Trophoblast cell (in vitro differentiated cells and primary cell): ENCODE results near the gene PARL.

Experiments
- DNase-seq, 2 donors: peaks; one replicate each; pipeline ENCODE4 v3.0.0-alpha.2; 2016
- H2AFZ ChIP-seq: 2 replicates; pipeline ENCODE4 v1.6.1; 2013; ENCODE audit warnings: low read length, moderate library complexity, mild to moderate bottlenecking; ENCODE audit not compliant: insufficient read depth, poor library complexity
- H2AK5ac ChIP-seq: 2 replicates; pipeline ENCODE4 v1.6.1; 2013; ENCODE audit warnings: mild to moderate bottlenecking, low read length
- H2BK120ac ChIP-seq: 2 replicates; pipeline ENCODE4 v1.6.1; 2013; ENCODE audit warnings: low read length, mild to moderate bottlenecking, moderate library complexity; ENCODE audit not compliant: insufficient read depth, poor library complexity
- H2BK12ac ChIP-seq: 2 replicates; pipeline ENCODE4 v1.6.1; 2013; ENCODE audit warnings: mild to moderate bottlenecking, low read length, moderate library complexity
- H2BK5ac ChIP-seq: 2 replicates; pipeline ENCODE4 v1.6.1; 2013; ENCODE audit warnings: low read length, low read depth, moderate library complexity, mild to moderate bottlenecking; ENCODE audit not compliant: poor library complexity
- H3K14ac ChIP-seq: 2 replicates; pipeline ENCODE4 v1.6.1; 2013; ENCODE audit warnings: mild to moderate bottlenecking, low read length
- H3K18ac ChIP-seq: 2 replicates; pipeline ENCODE4 v1.6.1; 2013; ENCODE audit warnings: mild to moderate bottlenecking, low read length
- H3K23ac ChIP-seq: 2 replicates; pipeline ENCODE4 v1.6.1; 2013; ENCODE audit warnings: low read length
- H3K27ac ChIP-seq: 2 replicates; pipeline ENCODE4 v1.5.1; 2013; ENCODE audit warnings: low read depth, mild to moderate bottlenecking, inconsistent platforms, low read length, moderate library complexity
- H3K27me3 ChIP-seq: 2 replicates; pipeline ENCODE4 v1.6.1; 2013; ENCODE audit warnings: inconsistent platforms, mild to moderate bottlenecking, low read length, moderate library complexity; ENCODE audit not compliant: insufficient read depth
- H3K36me3 ChIP-seq, 2 experiments: 1 replicate in 1 of 2; 2 replicates in 1 of 2; pipeline ENCODE4 v1.6.1; 2013; ENCODE audit warnings: low read length in 2 of 2, mild to moderate bottlenecking in 2 of 2, moderate library complexity in 1 of 2; ENCODE audit not compliant: insufficient read depth in 2 of 2, control insufficient read depth in 1 of 2
- H3K4ac ChIP-seq: 2 replicates; pipeline ENCODE4 v1.6.1; 2013; ENCODE audit warnings: low read depth, mild to moderate bottlenecking, low read length, moderate library complexity
- H3K4me1 ChIP-seq, 2 experiments: 1 replicate in 1 of 2; 2 replicates in 1 of 2; pipeline ENCODE4 v1.6.1; 2013; ENCODE audit warnings: low read length in 2 of 2, mild to moderate bottlenecking in 2 of 2, moderate library complexity in 1 of 2; ENCODE audit not compliant: insufficient read depth in 2 of 2, control insufficient read depth in 1 of 2
- H3K4me2 ChIP-seq: 2 replicates; pipeline ENCODE4 v1.6.1; 2013; ENCODE audit warnings: inconsistent platforms, mild to moderate bottlenecking, low read length, moderate library complexity
- H3K4me3 ChIP-seq: 2 replicates; pipeline ENCODE4 v1.5.1; 2013; ENCODE audit warnings: mild to moderate bottlenecking, low read depth, low read length, inconsistent platforms
- H3K79me1 ChIP-seq: one replicate; pipeline ENCODE4 v1.6.1; 2013; ENCODE audit warnings: low read length
- H3K79me2 ChIP-seq: 2 replicates; pipeline ENCODE4 v1.6.1; 2013; ENCODE audit warnings: low read length, mild to moderate bottlenecking; ENCODE audit not compliant: control insufficient read depth, insufficient read depth, poor library complexity
- H3K9ac ChIP-seq: 2 replicates; pipeline ENCODE4 v1.6.1; 2013; ENCODE audit warnings: mild to moderate bottlenecking, low read length
- H3K9me3 ChIP-seq: 2 replicates; pipeline ENCODE4 v1.6.1; 2013; ENCODE audit warnings: low read depth, mild to moderate bottlenecking, control low read depth, inconsistent platforms, low read length; ENCODE audit not compliant: insufficient read depth
- H4K12ac ChIP-seq: 2 replicates; pipeline ENCODE4 v1.6.1; 2013; ENCODE audit warnings: low read depth, mild to moderate bottlenecking, low read length, moderate library complexity
- H4K8ac ChIP-seq: 2 replicates; pipeline ENCODE4 v1.6.1; 2013; ENCODE audit warnings: low read depth, mild to moderate bottlenecking, low read length, moderate library complexity
- H4K91ac ChIP-seq: one replicate; pipeline ENCODE4 v1.6.1; 2013; ENCODE audit warnings: low read depth, mild to moderate bottlenecking, low read length, moderate library complexity
- WGBS: extraction: QIAGEN DNeasy Blood & Tissue Kit; methylation state at CpG from one replicate; pipeline ENCODE4 v1.1.7; 2013; ENCODE audit warnings: missing lambda C conversion rate; ENCODE audit not compliant: insufficient read length, insufficient coverage; ENCODE audit errors: extremely low coverage; 5-methylcytosine and 5-hydroxymethylcytosine counted together

PARL gene

GRCh38 chr3:183808355-183808754 is 76.3 kb downstream of the PARL start:
- no peaks in the 10 kb centered on the region for H3K27me3 ChIP-seq
- H3K4me1 ChIP-seq = no peaks in the 10 kb centered on the region
- no peak overlapping the region for H4K8ac ChIP-seq
- H3K23ac ChIP-seq = no peak overlapping the region
- WGBS = no CpG with 5 or more reads among the region's 11 CpGs
- no peak overlapping the region for H3K4me2 ChIP-seq
- no peak overlapping the region for H4K12ac ChIP-seq
- no peaks in the 10 kb centered on the region for H3K79me1 ChIP-seq
- H2AK5ac ChIP-seq = no peak overlapping the region
- H3K9ac ChIP-seq = no peak overlapping the region
- H4K91ac ChIP-seq = no peak overlapping the region
- H3K4ac ChIP-seq = no peak overlapping the region
- no peak overlapping the region for H2BK120ac ChIP-seq
- no peak overlapping the region for H3K14ac ChIP-seq
- H2AFZ ChIP-seq = no peak overlapping the region
- peaks cover 1% of the 10 kb centered on the region for H3K9me3 ChIP-seq
- no peak overlapping the region for H3K18ac ChIP-seq
- H3K36me3 ChIP-seq = peaks cover 56 to 76% of the 10 kb centered on the region in 2 experiments
- H2BK5ac ChIP-seq = no peak overlapping the region
- no peaks in the 10 kb centered on the region for H3K79me2 ChIP-seq
- H3K4me3 ChIP-seq = no peak overlapping the region
- H2BK12ac ChIP-seq = no peak overlapping the region
- no peak for DNase-seq
- no peak overlapping the region for H3K27ac ChIP-seq

GRCh38 chr3:183807881-183808280 is 76.8 kb downstream of the PARL start:
- H4K91ac ChIP-seq = no peak overlapping the region
- no peak for DNase-seq
- no CpG with 5 or more reads among the region's 12 CpGs for WGBS

GRCh38 chr3:183807209-183807728 is 77.4 kb downstream of the PARL start:
- peaks cover 64 to 81% of the 10 kb centered on the region in 2 experiments for H3K36me3 ChIP-seq
- no CpG with 5 or more reads among the region's 12 CpGs for WGBS
- H3K4me2 ChIP-seq = no peak overlapping the region

More at GRCh38 chr3:183807881-183808280, 76.8 kb downstream of the PARL start:
- Histone ChIP-seq H2AK5ac (no peak overlapping the region), H2BK12ac (no peak overlapping the region), H3K4ac (no peak overlapping the region), H3K4me3 (no peak overlapping the region), H4K8ac (no peak overlapping the region), H3K27ac (no peak overlapping the region), H3K36me3 (peaks cover 59 to 80% of the 10 kb centered on the region in 2 experiments), H3K18ac (no peak overlapping the region), H2BK5ac (no peak overlapping the region), H3K9me3 (peaks cover 1% of the 10 kb centered on the region), H3K79me2 (no peaks in the 10 kb centered on the region), H3K79me1 (no peaks in the 10 kb centered on the region), H2BK120ac (no peak overlapping the region), H3K23ac (no peak overlapping the region), H3K14ac (no peak overlapping the region), H3K4me1 (no peaks in the 10 kb centered on the region), H3K27me3 (no peaks in the 10 kb centered on the region), H2AFZ (no peak overlapping the region), H3K9ac (no peak overlapping the region), H4K12ac (no peak overlapping the region), H3K4me2 (no peak overlapping the region)

GRCh38 chr3:183802989-183803388 is 81.7 kb downstream of the PARL start:
- H4K12ac ChIP-seq = no peak overlapping the region
- no peaks in the 10 kb centered on the region for H3K79me1 ChIP-seq
- H3K36me3 ChIP-seq = peaks cover 60 to 70% of the 10 kb centered on the region in 2 experiments
- H3K18ac ChIP-seq = no peak overlapping the region
- H3K9me3 ChIP-seq = no peaks in the 10 kb centered on the region
- no peak overlapping the region for H4K8ac ChIP-seq
- no peak overlapping the region for H3K14ac ChIP-seq
- H2AFZ ChIP-seq = no peak overlapping the region
- WGBS = no CpG with 5 or more reads among the region's 6 CpGs
- H2BK5ac ChIP-seq = no peak overlapping the region
- H2AK5ac ChIP-seq = no peak overlapping the region
- no peak overlapping the region for H2BK12ac ChIP-seq
- no peak overlapping the region for H3K23ac ChIP-seq
- no peaks in the 10 kb centered on the region for H3K79me2 ChIP-seq
- no peak overlapping the region for H3K27ac ChIP-seq
- no peaks in the 10 kb centered on the region for H3K27me3 ChIP-seq
- H3K4me2 ChIP-seq = no peak overlapping the region
- no peak for DNase-seq
- H2BK120ac ChIP-seq = no peak overlapping the region
- H3K9ac ChIP-seq = no peak overlapping the region
- no peak overlapping the region for H3K4ac ChIP-seq
- no peak overlapping the region for H3K4me3 ChIP-seq
- no peaks in the 10 kb centered on the region for H3K4me1 ChIP-seq
- H4K91ac ChIP-seq = no peak overlapping the region

More at GRCh38 chr3:183807209-183807728, 77.4 kb downstream of the PARL start:
- H2AK5ac ChIP-seq = no peak overlapping the region
- H2AFZ ChIP-seq = no peak overlapping the region
- no peak overlapping the region for H3K9ac ChIP-seq
- no peak overlapping the region for H4K8ac ChIP-seq
- H3K4me1 ChIP-seq = no peaks in the 10 kb centered on the region
- no peak overlapping the region for H2BK5ac ChIP-seq
- peaks cover 1% of the 10 kb centered on the region for H3K9me3 ChIP-seq
- H2BK12ac ChIP-seq = no peak overlapping the region
- H4K91ac ChIP-seq = no peak overlapping the region
- no peak overlapping the region for H3K23ac ChIP-seq
- H3K79me1 ChIP-seq = no peaks in the 10 kb centered on the region
- H3K79me2 ChIP-seq = no peaks in the 10 kb centered on the region
- H3K27ac ChIP-seq = no peak overlapping the region
- no peak overlapping the region for H3K4me3 ChIP-seq
- no peak overlapping the region for H3K14ac ChIP-seq
- no peak for DNase-seq
- no peak overlapping the region for H3K18ac ChIP-seq
- H3K27me3 ChIP-seq = no peaks in the 10 kb centered on the region
- no peak overlapping the region for H2BK120ac ChIP-seq
- H3K4ac ChIP-seq = no peak overlapping the region
- H4K12ac ChIP-seq = no peak overlapping the region
